ENCODE results near the gene KPNB1.

GRCh38 chr17:47630614-47631013 is 19.1 kb upstream of the KPNB1 start:
- TF ChIP-seq CTCF (IDR thresholded peaks at IDR 0.05) (no peak), POLR2A (IDR thresholded peaks at IDR 0.05) (no peak), POLR2AphosphoS5 (IDR thresholded peaks at IDR 0.05) (no peak)

All from prostate gland (tissue), 2 donors.